OCI-LY1 (cell line): Measurements from ENCODE around the gene RBBP7.
A peak's percentile ranks its signal among the peaks of the same experiment; 100 is the strongest.

ENCODE experiments used
- H2AFZ ChIP-seq: fragments of 200-600 bp; sonication (generic), shearing (Covaris generic); 2 replicates; pipeline ENCODE4 v1.6.0; 2014; ENCODE audit warnings: antibody characterized with exemption, mild to moderate bottlenecking, low read length
- H3F3A ChIP-seq: fragments of 200-600 bp; sonication (generic), shearing (Covaris generic); 2 replicates; pipeline ENCODE4 v1.6.0; 2014; ENCODE audit warnings: mild to moderate bottlenecking, antibody characterized with exemption, low read length, moderate library complexity; ENCODE audit not compliant: insufficient read depth
- H3K27ac ChIP-seq: fragments of 200-600 bp; sonication (generic); 2 replicates; pipeline ENCODE4 v1.5.1; 2014; ENCODE audit warnings: low read length, mixed run types, mild to moderate bottlenecking, low read depth; ENCODE audit not compliant: poor library complexity, severe bottlenecking
- H3K27me3 ChIP-seq: fragments of 200-600 bp; sonication (generic); 2 replicates; pipeline ENCODE4 v1.6.0; 2014; ENCODE audit warnings: antibody characterized with exemption, mild to moderate bottlenecking, low read length, moderate library complexity; ENCODE audit not compliant: insufficient read depth
- H3K36me3 ChIP-seq: fragments of 200-600 bp; sonication (generic); 2 replicates; pipeline ENCODE4 v1.6.1; 2014; ENCODE audit warnings: mild to moderate bottlenecking, antibody characterized with exemption, low read length, moderate library complexity, mixed read lengths; ENCODE audit not compliant: insufficient read depth
- H3K4me1 ChIP-seq: fragments of 200-600 bp; sonication (generic); 2 replicates; pipeline ENCODE4 v1.5.1; 2014; ENCODE audit warnings: mild to moderate bottlenecking, low read length, moderate library complexity; ENCODE audit not compliant: insufficient read depth, severe bottlenecking
- H3K4me2 ChIP-seq: fragments of 200-600 bp; sonication (generic), shearing (Covaris generic); 2 replicates; pipeline ENCODE4 v1.6.1; 2014; ENCODE audit warnings: low read length
- H3K4me3 ChIP-seq: fragments of 200-600 bp; sonication (generic); 2 replicates; pipeline ENCODE4 v1.5.1; 2014; ENCODE audit warnings: low read length, low read depth, mild to moderate bottlenecking, mixed read lengths; ENCODE audit not compliant: poor library complexity, severe bottlenecking
- H3K79me2 ChIP-seq: fragments of 200-600 bp; shearing (Covaris generic); 2 replicates; pipeline ENCODE4 v1.6.1; 2016; ENCODE audit warnings: mixed run types, low read length, mixed read lengths; ENCODE audit not compliant: insufficient read depth
- H3K9ac ChIP-seq: fragments of 200-600 bp; sonication (generic), shearing (Covaris generic); 2 replicates; pipeline ENCODE4 v1.6.1; 2014; ENCODE audit warnings: mild to moderate bottlenecking, low read length, mixed read lengths
- H3K9me2 ChIP-seq: fragments of 200-600 bp; sonication (generic), shearing (Covaris generic); 2 replicates; pipeline ENCODE4 v1.6.1; 2014; ENCODE audit warnings: low read depth, mild to moderate bottlenecking, low read length, mixed read lengths
- H3K9me3 ChIP-seq: fragments of 200-600 bp; shearing (Covaris generic); 2 replicates; pipeline ENCODE4 v1.6.1; 2014; ENCODE audit warnings: low read length, mixed read lengths
- H4K20me1 ChIP-seq: fragments of 200-600 bp; sonication (generic), shearing (Covaris generic); 2 replicates; pipeline ENCODE4 v1.6.0; 2016; ENCODE audit warnings: mild to moderate bottlenecking, low read length; ENCODE audit not compliant: insufficient read depth
- CTCF ChIP-seq: fragments of 200-600 bp; sonication (generic), shearing (Covaris generic); IDR thresholded peaks from 2 replicates; pipeline ENCODE4 v1.5.1; 2017; ENCODE audit warnings: mild to moderate bottlenecking, antibody characterized with exemption, low read length, moderate library complexity, mixed read lengths
- EZH2 ChIP-seq: fragments of 200-600 bp; sonication (generic), shearing (Covaris generic); IDR thresholded peaks from 2 replicates; pipeline ENCODE4 v1.8.0; 2017; ENCODE audit warnings: borderline replicate concordance, mixed run types, mild to moderate bottlenecking, antibody characterized with exemption, low read length, moderate library complexity, mixed read lengths

The RBBP7 gene

GRCh38 chrX:16873106-16873505 lies 2.9 kb upstream of the RBBP7 start:
- H4K20me1 ChIP-seq: no peaks in the 10 kb centered on the region; the same call in 1 of the 2 replicates
- H3K4me1 ChIP-seq: peaks cover 70% of the 10 kb centered on the region
- no peaks in the 10 kb centered on the region for H3K9me3 ChIP-seq
- peak overlapping the region; percentile 35; the same call in 1 of the 2 replicates for H3K4me2 ChIP-seq
- TF ChIP-seq CTCF (no peak), EZH2 (no peak)
- no peak overlapping the region for H3K4me3 ChIP-seq
- H3K79me2 ChIP-seq: peaks cover 18% of the 10 kb centered on the region
- H3K9me2 ChIP-seq: no peaks in the 10 kb centered on the region
- no peak overlapping the region; the same call in 1 of the 2 replicates for H2AFZ ChIP-seq
- peak overlapping the region; percentile 99 for H3K27ac ChIP-seq
- no peaks in the 10 kb centered on the region for H3F3A ChIP-seq
- H3K9ac ChIP-seq: peak overlapping the region; percentile 25; the same call in 1 of the 2 replicates
- peaks cover 13% of the 10 kb centered on the region for H3K36me3 ChIP-seq
- no peaks in the 10 kb centered on the region for H3K27me3 ChIP-seq

- H3K79me2 ChIP-seq: peaks cover 36% of the 10 kb centered on the region
- H3K9me2 ChIP-seq: no peaks in the 10 kb centered on the region
- TF ChIP-seq EZH2 (no peak), CTCF (no peak)
- H3K9me3 ChIP-seq: no peaks in the 10 kb centered on the region
- H3K36me3 ChIP-seq: peaks cover 27% of the 10 kb centered on the region
- no peak overlapping the region for H2AFZ ChIP-seq
- no peaks in the 10 kb centered on the region for H3K27me3 ChIP-seq
- H3K9ac ChIP-seq: peak overlapping the region; percentile 88
- H3K4me3 ChIP-seq: peak overlapping the region; percentile 63
- H4K20me1 ChIP-seq: no peaks in the 10 kb centered on the region; the same call in 1 of the 2 replicates
- peaks cover 77% of the 10 kb centered on the region for H3K4me1 ChIP-seq
- peak overlapping the region; percentile 99 for H3K27ac ChIP-seq
- H3K4me2 ChIP-seq: peak overlapping the region; percentile 85
- H3F3A ChIP-seq: no peaks in the 10 kb centered on the region
Measured at GRCh38 chrX:16870862-16871815, 977 bp upstream of the RBBP7 start.

- Histone ChIP-seq H3K27me3 (no peaks in the 10 kb centered on the region), H3K9ac (peak overlapping the region; percentile 100), H3K4me1 (peaks cover 64% of the 10 kb centered on the region), H3K27ac (peak overlapping the region; percentile 93), H3K79me2 (peaks cover 52% of the 10 kb centered on the region), H3K9me3 (no peaks in the 10 kb centered on the region), H3K9me2 (no peaks in the 10 kb centered on the region), H3K4me2 (peak overlapping the region; percentile 94), H2AFZ (no peak overlapping the region), H3K36me3 (peaks cover 37% of the 10 kb centered on the region), H3F3A (no peaks in the 10 kb centered on the region), H3K4me3 (peak overlapping the region; percentile 96), H4K20me1 (no peaks in the 10 kb centered on the region; the same call in 1 of the 2 replicates)
- TF ChIP-seq EZH2: no peak
- no peak for TF ChIP-seq CTCF
Measured at GRCh38 chrX:16869393-16870094, 618 bp downstream of the RBBP7 start.
